HG03135 (cell line): ENCODE measurements around the gene ZNF32.

Source experiments
- ATAC-seq: cut with Tn5 transposase; IDR thresholded peaks from one replicate; pipeline ENCODE4 v1.9.1; 2021; ENCODE audit warnings: mild to moderate bottlenecking, moderate library complexity; ENCODE audit not compliant: unreplicated experiment

The ZNF32 gene

DNA sequence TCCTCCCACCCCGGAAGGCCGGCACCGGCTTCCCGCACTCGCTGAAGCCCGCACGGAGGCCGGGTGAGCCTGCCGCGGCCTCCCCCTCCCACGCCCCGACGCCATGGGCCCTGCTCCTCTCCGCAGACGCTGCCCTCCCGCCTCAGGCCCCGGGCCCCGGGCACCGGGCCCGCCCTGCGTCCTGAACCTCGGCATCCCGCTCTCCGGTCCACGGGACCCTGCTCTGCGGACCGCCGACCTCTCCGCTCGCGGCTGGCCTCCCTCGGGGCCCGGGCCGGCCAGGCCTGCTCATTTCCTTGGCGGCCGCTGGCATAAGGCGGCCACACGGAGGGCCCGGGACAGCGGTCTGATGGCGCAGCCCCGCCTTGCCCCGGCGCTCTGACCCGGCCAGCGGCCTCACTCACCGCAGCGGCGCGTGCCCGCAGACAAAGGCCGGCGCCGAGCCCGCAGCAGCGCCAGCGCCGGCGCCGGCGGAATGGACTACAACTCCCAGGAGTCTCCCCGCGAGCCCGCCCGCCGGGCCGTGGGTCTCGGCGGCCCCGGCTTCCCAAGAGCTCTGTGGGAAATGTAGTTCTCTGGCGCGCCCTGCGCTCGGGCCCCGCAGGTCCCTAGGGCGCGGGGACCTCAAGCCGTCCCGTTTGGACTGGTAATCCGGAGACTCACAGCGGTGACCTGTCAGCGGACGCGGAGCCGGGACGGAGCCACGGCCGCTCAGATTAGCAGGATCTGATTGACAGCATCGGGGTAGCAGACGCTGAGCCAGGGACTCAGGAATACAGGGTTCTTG lies at the start of gene ZNF32:
TSS of gene ZNF32 (minus strand) at position 484 of the 787 bp plus-strand sequence. CDS start 2,748 bp downstream, outside the sequence.
- peak; percentile 99 for ATAC-seq

GRCh38 chr10:43698156-43698555 lies 49.5 kb upstream of the ZNF32 start:
- no peak for ATAC-seq

DNA sequence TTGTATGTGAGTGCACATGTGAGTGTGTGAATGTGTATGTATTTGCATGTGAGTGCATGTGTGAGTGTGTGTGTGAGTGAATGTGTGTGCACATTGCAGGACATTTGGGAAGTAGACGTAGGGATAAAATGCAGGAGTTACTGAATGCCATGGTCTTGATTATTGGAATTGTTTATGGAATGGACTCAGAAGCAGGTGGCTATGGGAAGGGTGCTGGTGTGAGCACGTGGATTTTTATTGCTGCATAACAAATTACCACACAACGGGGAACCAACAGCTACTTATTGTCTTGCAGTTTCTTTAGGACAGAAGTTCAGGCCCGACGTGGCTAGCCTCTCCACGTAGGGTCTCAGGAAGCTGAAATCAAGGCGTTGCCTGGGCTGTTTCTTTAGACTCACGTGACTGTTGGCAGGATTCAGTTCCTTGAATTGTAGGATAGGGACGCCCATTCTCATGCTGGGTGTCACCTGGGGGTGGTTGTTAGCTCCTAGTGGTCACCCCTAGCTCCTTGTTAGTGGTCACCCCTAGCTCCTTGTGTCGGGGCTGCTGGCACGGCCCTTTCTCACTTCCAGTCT lies 48.3 kb upstream of the ZNF32 start:
- no peak for ATAC-seq

DNA sequence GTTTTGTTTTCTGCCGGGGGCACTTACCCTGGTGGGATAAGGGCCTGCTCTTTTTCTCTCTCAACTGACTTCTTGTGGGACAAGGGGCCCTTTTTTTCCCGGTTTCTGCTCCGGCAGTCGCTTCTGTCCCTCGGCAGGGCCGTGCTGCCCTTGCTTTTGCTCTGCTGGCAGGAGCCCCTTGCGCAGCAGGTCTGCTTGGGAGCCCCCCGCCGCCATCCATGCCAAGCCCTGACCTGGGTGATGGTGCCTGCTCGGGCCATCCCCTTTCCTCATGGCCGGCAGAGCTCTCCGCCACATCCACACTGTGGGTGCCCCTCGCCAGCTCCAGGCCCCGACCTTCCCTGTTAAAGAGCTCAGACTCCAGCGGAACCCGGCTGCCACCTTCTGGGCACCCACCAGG lies 47.0 kb upstream of the ZNF32 start:
- ATAC-seq = no peak

- ATAC-seq = no peak
Measured at GRCh38 chr10:43695321-43695720, 46.6 kb upstream of the ZNF32 start.

DNA sequence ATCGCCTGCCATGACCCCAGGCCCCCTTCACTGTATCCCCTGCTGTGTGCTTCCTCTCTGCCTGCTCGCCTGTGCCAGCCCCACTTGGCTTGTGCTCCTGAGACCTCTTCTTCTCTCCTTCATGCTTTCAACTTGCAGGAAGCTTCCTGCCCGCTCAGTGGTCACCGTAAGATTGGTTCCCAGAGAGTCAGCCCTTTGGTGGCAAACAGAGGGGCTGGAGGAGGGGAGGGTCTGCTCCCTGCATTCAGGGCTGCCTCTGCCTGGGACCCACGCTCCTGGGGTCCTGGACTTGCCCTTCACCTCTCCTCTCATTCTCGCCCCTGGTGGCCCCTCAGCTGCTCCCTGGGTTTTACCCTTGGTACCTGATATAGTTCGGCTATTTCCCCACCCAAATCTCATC lies 45.8 kb upstream of the ZNF32 start:
- ATAC-seq = no peak

DNA sequence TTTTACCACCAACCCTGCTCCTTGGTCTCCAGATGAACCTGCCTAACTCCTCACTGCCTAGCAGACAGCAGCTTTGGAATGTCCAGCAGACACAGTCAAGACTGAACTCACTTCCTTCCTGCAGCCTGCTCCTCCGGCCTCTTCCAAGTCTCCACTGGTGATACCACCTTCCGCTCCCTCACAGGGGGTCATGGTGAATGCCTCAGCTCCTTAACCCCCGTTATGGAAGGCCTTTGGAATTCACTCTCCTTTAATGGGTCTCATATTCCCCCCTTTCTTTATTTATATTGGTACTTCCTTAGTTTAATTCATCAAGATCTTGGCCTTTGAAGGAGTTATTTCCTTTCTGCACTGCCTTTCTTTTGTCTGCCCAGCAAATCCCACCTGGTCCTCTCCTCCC lies 44.9 kb upstream of the ZNF32 start:
- ATAC-seq = no peak

- ATAC-seq = no peak
Measured at GRCh38 chr10:43692051-43692825, 43.6 kb upstream of the ZNF32 start.

- no peak for ATAC-seq
Measured at GRCh38 chr10:43691485-43691884, 42.8 kb upstream of the ZNF32 start.

DNA sequence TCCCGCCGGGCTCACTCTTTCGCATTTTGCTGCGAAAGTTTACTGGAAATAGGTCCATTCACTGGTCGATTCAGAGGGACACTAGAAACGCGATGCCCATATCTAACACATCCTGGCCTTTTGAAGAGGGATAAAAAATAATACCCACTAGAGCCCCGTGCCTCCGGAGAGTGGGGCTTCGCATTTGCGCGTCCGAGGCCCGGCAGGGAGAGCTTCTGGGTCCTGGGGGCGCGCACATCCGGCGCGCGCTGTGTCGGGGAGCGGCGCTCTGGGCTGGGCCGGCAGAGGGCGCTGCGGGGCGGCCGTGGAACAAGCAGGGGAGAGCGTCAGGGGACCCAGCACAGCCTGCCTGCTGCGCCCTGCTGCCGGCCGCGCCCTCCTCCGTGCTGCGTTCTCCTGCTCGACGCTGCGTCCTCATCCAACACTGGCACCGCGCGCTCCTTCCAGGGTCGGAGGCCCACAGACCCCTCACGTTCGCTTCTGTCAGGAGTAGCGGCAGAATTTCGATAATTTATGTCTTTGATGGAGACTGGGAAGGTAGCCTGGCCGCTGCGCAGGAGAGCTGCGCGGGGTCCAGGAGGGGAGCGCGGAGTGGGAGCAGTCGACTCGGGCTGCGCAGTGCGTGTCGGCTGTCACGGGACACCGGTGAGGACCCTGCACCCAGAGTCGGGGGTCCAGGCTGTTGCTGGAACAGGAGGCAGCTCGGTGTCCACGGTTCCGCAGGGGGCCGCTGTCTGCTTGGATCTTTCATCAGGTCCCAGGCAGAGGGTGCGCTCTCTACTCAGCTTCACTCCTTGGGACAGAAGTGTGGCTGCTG lies 41.5 kb upstream of the ZNF32 start:
- ATAC-seq = peak; percentile 97

DNA sequence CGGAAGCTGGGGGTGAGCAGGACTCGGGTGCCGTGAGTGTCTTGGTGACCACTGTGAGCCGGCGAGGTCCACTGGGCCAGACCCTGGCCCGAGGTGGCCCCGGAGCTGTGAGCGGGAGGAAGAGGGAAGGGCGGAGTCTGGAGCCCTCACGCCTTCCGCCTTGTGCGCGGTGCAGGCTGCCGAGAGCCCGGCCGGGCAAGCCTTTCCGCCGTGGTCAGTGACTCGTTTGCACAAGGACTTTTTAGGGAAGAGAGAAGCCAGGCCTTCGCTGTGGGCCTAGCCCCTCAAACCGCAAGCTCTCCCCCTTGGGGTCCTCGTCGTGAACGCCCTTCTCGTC lies 40.9 kb upstream of the ZNF32 start:
- peak; percentile 29 for ATAC-seq

GRCh38 chr10:43689007-43689491 lies 40.4 kb upstream of the ZNF32 start:
- no peak for ATAC-seq

GRCh38 chr10:43688348-43688892 lies 39.7 kb upstream of the ZNF32 start:
- ATAC-seq = no peak

- no peak for ATAC-seq
Measured at GRCh38 chr10:43687373-43687772, 38.7 kb upstream of the ZNF32 start.

DNA sequence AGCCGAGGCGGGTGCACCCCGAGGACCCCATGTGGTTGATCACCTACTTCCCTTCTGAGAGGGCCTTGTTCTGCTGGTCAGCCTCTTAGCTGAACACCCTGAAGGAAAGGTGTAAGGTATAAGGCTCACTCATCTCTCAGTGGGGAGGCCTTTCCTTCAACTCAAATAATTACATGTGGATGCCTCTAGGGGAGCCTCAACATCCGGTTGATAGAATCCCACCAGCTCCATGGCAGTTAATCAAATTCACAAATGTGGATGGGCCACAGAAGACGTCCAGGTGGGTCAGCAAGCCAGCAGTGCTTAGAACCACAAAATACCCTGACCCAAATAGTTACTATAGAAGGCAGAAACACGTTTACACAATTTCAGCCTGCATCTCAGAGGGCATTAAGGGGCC lies 37.7 kb upstream of the ZNF32 start:
- ATAC-seq = no peak

- no peak for ATAC-seq
Measured at GRCh38 chr10:43685744-43686143, 37.1 kb upstream of the ZNF32 start.

DNA sequence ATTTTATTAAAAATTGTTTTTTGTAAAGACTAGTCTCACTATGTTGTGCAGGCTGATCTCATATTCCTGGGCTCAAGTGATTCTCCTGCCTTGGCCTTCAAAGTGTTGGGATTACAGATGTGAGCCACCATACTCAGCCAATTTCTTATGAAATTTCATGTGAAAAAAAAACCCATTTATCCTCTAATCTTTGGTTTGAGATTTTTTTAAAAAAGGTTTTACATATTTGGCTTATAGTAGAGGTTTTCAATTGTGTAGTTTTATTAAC lies 35.5 kb upstream of the ZNF32 start:
- no peak for ATAC-seq

- ATAC-seq = no peak
Measured at GRCh38 chr10:43683451-43684291, 35.0 kb upstream of the ZNF32 start.

DNA sequence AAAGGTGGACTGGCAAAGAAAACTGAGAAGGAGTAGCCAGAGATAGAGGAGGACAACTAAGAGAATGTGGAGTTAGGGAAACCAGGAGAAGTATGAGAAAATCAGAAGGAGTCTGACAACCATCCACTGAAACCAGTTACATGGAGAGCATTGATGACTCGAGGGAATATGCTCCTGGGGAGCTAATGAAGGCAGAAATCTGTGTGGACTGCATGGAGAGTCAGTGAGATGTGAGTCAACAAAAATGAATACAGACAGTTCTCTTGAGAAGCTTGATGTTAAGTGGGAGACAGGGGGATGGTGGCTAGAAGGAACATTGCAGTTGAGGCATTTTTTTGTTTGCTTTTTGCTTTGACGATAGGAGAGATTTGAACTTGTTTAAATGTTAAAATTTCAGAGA lies 34.3 kb upstream of the ZNF32 start:
- ATAC-seq = no peak

GRCh38 chr10:43681721-43682120 lies 33.0 kb upstream of the ZNF32 start:
- ATAC-seq = no peak
